Astrocyte of the spinal cord (primary cell): ENCODE data around the gene MAP3K20.

Source experiments
- DNase-seq: peaks from one replicate; pipeline ENCODE4 v3.0.0; 2011; ENCODE audit warnings: low read depth, low spot score
- H3K4me3 ChIP-seq: 2 replicates; pipeline ENCODE4 v1.5.1; 2011; ENCODE audit warnings: low read depth, mild to moderate bottlenecking, low read length, moderate library complexity
- CTCF ChIP-seq: IDR thresholded peaks from 2 replicates; pipeline ENCODE4 v1.5.1; 2012; ENCODE audit warnings: low read depth, mild to moderate bottlenecking, low read length, inconsistent platforms
- in situ Hi-C: cut with HindIII; loops from 2 replicates; pipeline ENCODE4 v1.10.0; 2017; ENCODE audit warnings: low sequenced_read_pairs

MAP3K20 gene

GRCh38 chr2:173132531-173132930 is 56.9 kb downstream of the MAP3K20 start:
- H3K4me3 ChIP-seq: no peak overlapping the region
- no peak for TF ChIP-seq CTCF
- in situ Hi-C loops: no loop called here
- DNase-seq: no peak

GRCh38 chr2:173134703-173135102 is 59.1 kb downstream of the MAP3K20 start:
- no peak overlapping the region for H3K4me3 ChIP-seq
- in situ Hi-C loops: no loop called here
- TF ChIP-seq CTCF: no peak
- no peak for DNase-seq

GRCh38 chr2:173136067-173136466 is 60.4 kb downstream of the MAP3K20 start:
- no peak for TF ChIP-seq CTCF
- H3K4me3 ChIP-seq: no peak overlapping the region
- in situ Hi-C loops: no loop called here
- DNase-seq: no peak

- no peak for DNase-seq
- no peak for TF ChIP-seq CTCF
These were observed 61.0 kb downstream of the MAP3K20 start for GRCh38 chr2:173136599-173136998.

GRCh38 chr2:173137610-173138009 is 62.0 kb downstream of the MAP3K20 start:
- no peak for TF ChIP-seq CTCF
- in situ Hi-C loops: no loop called here
- no peak overlapping the region for H3K4me3 ChIP-seq
- no peak for DNase-seq

More at GRCh38 chr2:173136599-173136998, 61.0 kb downstream of the MAP3K20 start:
- in situ Hi-C loops: no loop called here
- no peak overlapping the region for H3K4me3 ChIP-seq

GRCh38 chr2:173138962-173139361 is 63.3 kb downstream of the MAP3K20 start:
- DNase-seq: no peak
- H3K4me3 ChIP-seq: no peak overlapping the region
- TF ChIP-seq CTCF: no peak
- in situ Hi-C loops: no loop called here

- TF ChIP-seq CTCF: no peak
- H3K4me3 ChIP-seq: no peak overlapping the region
- in situ Hi-C loops: no loop called here
- no peak for DNase-seq
These were observed 66.0 kb downstream of the MAP3K20 start for GRCh38 chr2:173141666-173142065.
